ENCODE results near the gene KLF16. TPM values are rescaled to one million over a fixed set of nuclear protein-coding genes. Genes with fewer than 3 reads are reported as not detected.

The KLF16 gene
- total and polyA plus RNA-seq, 9 of the 15 experiments (the other 6 are each of a cell fraction or from before 2014, with no cell fraction given), result 0.04 to 60.4 (median 6.8) TPM

DNA sequence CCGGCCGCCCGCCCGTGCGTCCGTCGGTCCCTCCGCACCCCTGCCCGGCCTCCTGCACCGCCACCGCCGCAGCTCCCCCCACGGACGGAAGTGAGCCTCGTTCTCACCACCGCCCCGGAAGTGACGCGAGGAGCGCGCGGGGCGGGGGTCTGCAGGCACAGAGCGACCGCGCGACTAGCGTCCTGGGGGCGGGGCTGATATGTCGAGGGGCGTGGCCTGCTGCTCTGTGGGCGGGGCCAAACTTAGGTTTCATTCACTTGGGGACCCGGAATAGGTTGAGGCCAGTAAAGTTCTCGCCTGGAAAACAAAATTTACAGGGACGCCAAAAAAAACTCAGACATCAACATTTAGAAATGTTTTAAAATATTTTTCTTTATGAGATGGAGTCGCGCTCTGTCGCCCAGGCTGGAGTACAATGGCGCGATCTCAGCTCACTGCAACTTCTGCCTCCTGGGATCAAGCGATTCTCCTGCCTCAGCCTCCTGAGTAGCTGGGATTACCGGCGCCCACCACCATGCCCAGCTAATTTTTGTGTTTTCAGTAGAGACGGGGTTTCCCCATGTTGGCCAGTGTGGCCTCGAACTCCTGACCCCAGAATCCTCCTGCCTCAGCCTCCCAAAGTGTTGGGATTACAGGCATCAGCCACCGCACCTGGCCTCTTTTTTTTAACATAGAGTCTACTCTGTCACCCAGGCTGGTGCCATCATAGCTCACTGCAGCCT, 22.2 kb upstream of the KLF16 start, which contains the start of gene ABHD17A (continued):
- TF ChIP-seq SP1 (CRISPR knock-in tag; IDR thresholded peaks at IDR 0.05), result peak; percentile 84
- peak in 1 of 2 experiments; percentile 79; a peak in 1 of 4 replicates for TF ChIP-seq KDM4B (IDR thresholded peaks at IDR 0.05; ENCODE audit: borderline replicate concordance in 2 of 2, low read depth in 1 of 2)
- peak; percentile 20 for TF ChIP-seq TBP (optimal IDR thresholded peaks at IDR 0.05; ENCODE audit: low read depth, low read length)
- TF ChIP-seq YY1 (IDR thresholded peaks at IDR 0.05; ENCODE audit: borderline replicate concordance in 1 of 3, control insufficient read depth in 1 of 3, extremely low read depth in 1 of 3, insufficient read depth in 3 of 3, insufficient read length in 1 of 3, insufficient replicate concordance in 2 of 3, low read depth in 1 of 3, low read length in 2 of 3), result peak in 2 of 3 experiments; percentile 37 to 45
- TF ChIP-seq, protein P1, sequence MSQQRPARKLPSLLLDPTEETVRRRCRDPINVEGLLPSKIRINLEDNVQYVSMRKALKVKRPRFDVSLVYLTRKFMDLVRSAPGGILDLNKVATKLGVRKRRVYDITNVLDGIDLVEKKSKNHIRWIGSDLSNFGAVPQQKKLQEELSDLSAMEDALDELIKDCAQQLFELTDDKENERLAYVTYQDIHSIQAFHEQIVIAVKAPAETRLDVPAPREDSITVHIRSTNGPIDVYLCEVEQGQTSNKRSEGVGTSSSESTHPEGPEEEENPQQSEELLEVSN (IDR thresholded peaks at IDR 0.05; ENCODE audit: borderline replicate concordance in 1 of 2, extremely low read depth in 1 of 2, insufficient read depth in 1 of 2, insufficient read length in 1 of 2, low read depth in 1 of 2, low read length in 1 of 2, poor library complexity in 1 of 2, severe bottlenecking in 1 of 2), result peak in 1 of 2 experiments; percentile 28
- TF ChIP-seq C11orf30 (IDR thresholded peaks at IDR 0.05; ENCODE audit: low read depth), result peak; percentile 13; the same call in 1 of the 2 replicates
- TF ChIP-seq, protein P2, sequence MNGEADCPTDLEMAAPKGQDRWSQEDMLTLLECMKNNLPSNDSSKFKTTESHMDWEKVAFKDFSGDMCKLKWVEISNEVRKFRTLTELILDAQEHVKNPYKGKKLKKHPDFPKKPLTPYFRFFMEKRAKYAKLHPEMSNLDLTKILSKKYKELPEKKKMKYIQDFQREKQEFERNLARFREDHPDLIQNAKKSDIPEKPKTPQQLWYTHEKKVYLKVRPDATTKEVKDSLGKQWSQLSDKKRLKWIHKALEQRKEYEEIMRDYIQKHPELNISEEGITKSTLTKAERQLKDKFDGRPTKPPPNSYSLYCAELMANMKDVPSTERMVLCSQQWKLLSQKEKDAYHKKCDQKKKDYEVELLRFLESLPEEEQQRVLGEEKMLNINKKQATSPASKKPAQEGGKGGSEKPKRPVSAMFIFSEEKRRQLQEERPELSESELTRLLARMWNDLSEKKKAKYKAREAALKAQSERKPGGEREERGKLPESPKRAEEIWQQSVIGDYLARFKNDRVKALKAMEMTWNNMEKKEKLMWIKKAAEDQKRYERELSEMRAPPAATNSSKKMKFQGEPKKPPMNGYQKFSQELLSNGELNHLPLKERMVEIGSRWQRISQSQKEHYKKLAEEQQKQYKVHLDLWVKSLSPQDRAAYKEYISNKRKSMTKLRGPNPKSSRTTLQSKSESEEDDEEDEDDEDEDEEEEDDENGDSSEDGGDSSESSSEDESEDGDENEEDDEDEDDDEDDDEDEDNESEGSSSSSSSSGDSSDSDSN (IDR thresholded peaks at IDR 0.05; ENCODE audit: borderline replicate concordance in 1 of 2, low read depth in 2 of 2, low read length in 2 of 2), result 0 out of 4 replicates have a peak, but pooled peaks of 1 of the 2 experiments have one; percentile 8
- TF ChIP-seq XRCC5 (IDR thresholded peaks at IDR 0.05; ENCODE audit: low read depth, low read length), result 0 out of 2 replicates have a peak, but pooled peaks have one; percentile 21
- TF ChIP-seq PHF8 (IDR thresholded peaks at IDR 0.05; ENCODE audit: borderline replicate concordance, low read length), result peak; percentile 9; the same call in 1 of the 2 replicates
- TF ChIP-seq, protein P3, sequence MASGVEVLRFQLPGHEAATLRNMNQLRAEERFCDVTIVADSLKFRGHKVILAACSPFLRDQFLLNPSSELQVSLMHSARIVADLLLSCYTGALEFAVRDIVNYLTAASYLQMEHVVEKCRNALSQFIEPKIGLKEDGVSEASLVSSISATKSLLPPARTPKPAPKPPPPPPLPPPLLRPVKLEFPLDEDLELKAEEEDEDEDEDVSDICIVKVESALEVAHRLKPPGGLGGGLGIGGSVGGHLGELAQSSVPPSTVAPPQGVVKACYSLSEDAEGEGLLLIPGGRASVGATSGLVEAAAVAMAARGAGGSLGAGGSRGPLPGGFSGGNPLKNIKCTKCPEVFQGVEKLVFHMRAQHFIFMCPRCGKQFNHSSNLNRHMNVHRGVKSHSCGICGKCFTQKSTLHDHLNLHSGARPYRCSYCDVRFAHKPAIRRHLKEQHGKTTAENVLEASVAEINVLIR (CRISPR knock-in tag; IDR thresholded peaks at IDR 0.05), result peak; percentile 87
- peak; percentile 64 for TF ChIP-seq HMGN3 (IDR thresholded peaks at IDR 0.05; ENCODE audit: borderline replicate concordance, extremely low read depth, insufficient read length, low read depth, low read length)
- TF ChIP-seq GABPA (tag; conservative IDR thresholded peaks at IDR 0.05; ENCODE audit: low read depth), result peak; percentile 96
- TF ChIP-seq NRF1 (conservative IDR thresholded peaks at IDR 0.05 in 1 of 2, IDR thresholded peaks at IDR 0.05 in 1 of 2), result peak; percentile 55 to 62; a peak in 3 of 4 replicates
- TF ChIP-seq, protein P4, sequence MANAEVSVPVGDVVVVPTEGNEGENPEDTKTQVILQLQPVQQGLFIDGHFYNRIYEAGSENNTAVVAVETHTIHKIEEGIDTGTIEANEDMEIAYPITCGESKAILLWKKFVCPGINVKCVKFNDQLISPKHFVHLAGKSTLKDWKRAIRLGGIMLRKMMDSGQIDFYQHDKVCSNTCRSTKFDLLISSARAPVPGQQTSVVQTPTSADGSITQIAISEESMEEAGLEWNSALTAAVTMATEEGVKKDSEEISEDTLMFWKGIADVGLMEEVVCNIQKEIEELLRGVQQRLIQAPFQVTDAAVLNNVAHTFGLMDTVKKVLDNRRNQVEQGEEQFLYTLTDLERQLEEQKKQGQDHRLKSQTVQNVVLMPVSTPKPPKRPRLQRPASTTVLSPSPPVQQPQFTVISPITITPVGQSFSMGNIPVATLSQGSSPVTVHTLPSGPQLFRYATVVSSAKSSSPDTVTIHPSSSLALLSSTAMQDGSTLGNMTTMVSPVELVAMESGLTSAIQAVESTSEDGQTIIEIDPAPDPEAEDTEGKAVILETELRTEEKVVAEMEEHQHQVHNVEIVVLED (CRISPR knock-in tag; IDR thresholded peaks at IDR 0.05), result peak; percentile 26; the same call in 1 of the 2 replicates
- peak; percentile 54; the same call in 1 of the 2 replicates for TF ChIP-seq POLR2AphosphoS5 (IDR thresholded peaks at IDR 0.05; ENCODE audit: control insufficient read depth, insufficient read depth, low read depth, low read length)
